GM21529 (cell line): ENCODE measurements around the gene PCSK5.
"Not testable (repeated sequence)": the region's sequence is repeated elsewhere in the genome, so short reads cannot be mapped to it uniquely, and the experiment has no call there.

ENCODE experiments used
- ATAC-seq: cut with Tn5 transposase; IDR thresholded peaks from one replicate; pipeline ENCODE4 v1.9.1; 2021; ENCODE audit not compliant: unreplicated experiment

The PCSK5 gene

DNA sequence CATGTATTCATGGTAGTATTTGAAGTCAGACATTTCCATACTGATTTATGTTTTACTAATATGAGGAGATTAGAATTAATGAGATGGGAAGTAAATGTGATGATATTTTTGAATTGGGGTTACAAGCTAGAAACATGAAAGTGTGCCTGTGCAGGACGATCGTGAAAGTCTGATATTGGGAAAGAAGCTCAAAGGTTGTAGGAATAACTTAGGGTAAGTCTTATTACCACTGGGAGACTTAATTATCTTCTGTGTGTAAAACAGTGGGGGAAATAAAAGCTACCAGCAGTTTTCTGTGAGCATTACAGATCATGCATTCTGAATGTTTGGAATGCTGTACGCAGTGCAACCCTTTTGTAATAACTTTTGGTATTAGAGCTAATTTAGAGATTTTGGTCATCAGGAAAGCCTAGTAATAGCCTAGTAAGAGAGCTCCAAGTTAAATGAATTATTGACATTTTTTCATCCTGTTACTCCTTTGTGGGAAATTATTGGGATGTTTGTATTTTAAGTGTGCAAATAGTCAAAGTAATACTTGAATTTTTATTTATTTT lies 153.9 kb downstream of the PCSK5 start:
- ATAC-seq, result no peak

DNA sequence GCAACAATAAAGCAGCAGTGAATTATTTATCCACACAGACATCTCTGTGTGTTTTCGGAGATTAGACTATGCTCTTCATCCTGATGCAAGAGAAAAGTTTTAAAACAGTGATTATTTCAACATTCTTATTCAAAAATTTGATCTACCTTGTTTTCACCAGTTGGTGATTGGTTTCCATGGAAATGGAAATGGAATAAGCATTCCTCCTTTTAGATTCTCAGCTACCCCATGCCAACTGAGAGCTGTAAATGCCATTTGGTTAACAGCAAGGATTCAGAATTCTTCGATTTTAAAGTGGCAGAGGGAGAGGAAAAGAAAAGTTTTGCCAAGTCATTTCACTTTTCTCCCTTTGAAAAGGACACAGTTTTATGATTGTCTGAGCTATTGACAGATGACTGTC lies 154.7 kb downstream of the PCSK5 start:
- no peak for ATAC-seq

DNA sequence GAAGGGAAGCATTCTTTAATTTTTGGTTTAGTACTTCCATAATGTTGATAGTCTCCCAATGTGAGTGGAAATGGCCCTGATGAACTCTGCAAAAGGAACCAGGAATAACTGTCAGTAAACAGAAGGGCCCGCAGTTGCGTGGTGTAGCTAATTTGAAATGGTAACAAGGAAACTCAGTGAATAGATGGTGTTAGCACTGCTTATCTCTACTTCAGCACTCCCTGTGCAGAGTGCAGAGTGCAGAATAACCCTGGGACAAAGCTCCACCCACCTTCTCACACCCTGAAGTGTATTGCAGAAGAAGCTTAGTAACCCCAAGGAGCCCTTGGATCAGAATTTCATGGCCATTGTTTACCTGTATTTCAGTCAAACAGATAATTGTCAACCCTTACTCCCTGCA lies 158.9 kb downstream of the PCSK5 start:
- ATAC-seq, result no peak

DNA sequence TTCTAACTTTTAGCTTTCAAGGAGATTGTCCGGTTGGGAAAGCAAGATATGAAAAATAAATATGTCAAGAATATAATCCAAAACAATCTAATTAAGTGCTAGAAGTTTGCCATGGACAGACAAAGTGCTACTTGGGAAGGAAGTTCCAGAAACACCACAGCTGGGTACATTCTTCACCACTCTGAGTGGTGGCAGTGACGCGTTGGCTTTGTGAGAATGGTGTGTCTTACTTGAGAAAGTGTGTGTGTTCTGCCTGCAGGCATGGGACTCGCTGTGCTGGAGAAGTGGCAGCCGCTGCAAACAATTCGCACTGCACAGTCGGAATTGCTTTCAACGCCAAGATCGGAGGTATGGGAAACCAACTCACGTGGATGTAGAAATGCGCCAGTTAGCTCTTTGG lies 177.2 kb downstream of the PCSK5 start:
- ATAC-seq, result no peak

DNA sequence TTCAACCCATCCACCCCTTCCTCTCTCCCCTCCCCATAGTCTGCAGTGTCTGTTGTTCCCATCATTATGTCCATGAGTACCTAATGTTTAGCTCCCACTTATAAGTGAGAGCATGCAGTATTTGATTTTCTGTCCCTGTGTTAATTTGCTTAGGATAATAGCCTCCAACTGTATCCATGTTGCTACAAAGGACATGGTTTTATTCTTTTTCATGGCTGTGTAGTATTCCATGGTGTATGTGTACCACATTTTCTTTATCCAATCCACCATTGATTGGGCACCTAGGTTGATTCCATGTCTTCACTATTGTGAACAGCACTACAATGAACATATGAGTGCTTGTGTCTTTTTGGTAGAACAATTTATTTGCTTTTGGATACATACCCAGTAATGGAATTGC lies 187.1 kb downstream of the PCSK5 start:
- no peak for ATAC-seq

DNA sequence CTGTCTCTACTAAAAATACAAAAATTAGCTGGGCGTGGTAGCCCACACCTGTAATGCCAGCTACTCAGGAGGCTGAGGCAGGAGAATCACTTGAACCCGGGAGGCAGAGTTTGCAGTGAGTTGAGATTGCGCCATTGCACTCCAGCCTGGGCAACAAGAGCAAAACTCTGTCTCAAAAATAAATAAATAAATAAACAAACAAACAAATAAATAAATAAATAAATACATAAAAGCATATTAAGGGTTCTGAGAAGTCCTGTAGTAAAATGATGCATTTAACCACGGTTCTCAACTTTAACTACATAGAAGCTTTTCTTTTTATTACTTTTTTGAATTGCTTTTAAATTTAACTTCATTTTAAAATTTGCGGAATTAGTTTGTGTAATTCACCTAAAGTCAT lies 190.8 kb downstream of the PCSK5 start:
- not testable (repeated sequence) for ATAC-seq

DNA sequence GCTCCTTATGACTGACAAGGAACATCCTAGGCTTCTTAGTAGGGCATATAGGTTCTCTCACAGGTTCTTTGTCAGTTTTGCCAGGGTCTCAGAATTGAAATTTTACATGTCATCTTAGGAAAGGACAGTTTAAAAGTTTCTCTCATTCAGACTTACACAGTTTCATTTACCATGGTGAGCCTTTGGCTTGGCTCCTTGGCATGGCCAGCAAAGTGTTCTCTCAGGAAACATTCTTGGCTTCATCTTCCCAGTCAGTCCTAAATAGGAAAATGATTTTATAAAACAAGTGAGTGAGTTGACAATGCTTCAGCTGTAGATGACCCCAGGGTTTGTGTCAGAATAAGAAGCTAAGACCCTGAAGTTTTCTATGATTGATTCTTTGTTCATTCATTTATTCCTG lies 191.6 kb downstream of the PCSK5 start:
- no peak for ATAC-seq

DNA sequence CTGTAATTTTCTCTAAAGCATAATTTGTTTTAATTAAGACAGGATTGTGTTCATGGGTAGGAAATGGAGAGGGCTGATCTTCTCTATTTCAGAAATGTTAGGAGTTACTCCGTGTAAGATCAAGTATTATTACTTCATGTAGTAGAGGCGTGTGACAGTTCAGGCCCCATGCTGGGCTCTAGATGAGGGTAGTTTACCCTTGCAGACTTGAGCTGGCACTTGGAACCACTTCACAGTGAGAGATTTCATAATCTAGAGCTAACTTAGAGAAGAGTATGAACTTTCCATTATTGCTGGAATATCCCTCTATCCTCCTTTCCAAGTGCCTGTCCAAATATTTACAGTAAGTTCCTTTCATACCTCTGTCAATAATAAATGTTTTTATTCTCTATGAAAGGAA lies 195.1 kb downstream of the PCSK5 start:
- no peak for ATAC-seq

DNA sequence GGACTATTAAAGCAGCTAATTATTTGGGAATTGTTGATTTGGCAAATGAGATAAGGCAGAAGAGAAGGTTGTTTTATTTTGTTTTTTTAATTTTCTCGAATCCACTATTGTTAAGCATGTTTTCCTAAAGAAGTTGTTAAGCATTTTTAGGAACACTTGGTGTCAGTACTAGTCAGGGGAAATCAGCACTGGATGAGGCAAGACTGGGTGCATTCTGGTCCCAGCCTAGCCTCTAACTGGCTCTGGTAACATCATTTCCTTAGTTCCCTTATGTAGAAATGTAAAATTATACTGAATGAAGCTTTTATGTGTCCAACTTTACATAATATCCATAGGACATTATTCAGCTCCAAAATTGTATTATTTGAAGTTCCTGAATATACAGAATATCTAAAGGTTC lies 196.1 kb downstream of the PCSK5 start:
- no peak for ATAC-seq

DNA sequence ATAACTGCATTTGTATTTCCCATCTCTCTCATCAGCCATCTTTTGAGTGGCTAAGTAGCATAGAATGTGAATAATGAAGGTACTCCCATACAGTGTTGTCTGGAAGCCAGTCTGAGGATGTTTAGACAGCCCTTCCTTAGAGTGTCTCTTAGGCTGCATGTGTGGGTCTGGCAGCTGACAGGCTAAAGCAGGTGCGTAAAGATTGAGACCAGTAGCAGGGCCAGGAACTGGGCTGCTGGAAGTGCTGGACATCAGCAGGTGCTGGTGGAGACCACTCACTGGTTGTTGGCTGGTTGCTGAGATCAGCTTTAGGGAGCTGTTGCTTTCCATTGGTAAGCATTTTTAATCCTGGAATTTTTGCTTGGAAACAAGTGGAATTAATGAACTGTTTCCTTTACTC lies 197.5 kb downstream of the PCSK5 start:
- no peak for ATAC-seq

DNA sequence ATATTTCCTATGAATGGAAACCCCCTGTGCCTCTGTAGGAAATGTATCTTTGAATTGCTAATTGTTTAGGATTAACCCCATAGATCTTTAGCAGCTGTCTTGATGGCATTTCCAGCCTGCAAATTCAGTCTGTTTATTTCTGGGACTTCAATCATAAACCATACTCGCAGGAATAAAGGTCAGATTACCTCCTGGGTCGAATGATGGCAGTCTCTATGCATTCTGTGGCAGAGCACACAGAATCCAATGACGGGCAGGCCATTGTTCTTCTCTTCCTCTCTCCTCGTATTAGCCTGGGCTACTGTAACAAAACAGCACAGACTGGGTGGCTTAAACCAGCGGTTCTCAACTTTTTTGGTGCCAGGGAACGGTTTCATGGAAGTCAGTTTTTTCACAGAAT lies 199.9 kb downstream of the PCSK5 start:
- no peak for ATAC-seq

DNA sequence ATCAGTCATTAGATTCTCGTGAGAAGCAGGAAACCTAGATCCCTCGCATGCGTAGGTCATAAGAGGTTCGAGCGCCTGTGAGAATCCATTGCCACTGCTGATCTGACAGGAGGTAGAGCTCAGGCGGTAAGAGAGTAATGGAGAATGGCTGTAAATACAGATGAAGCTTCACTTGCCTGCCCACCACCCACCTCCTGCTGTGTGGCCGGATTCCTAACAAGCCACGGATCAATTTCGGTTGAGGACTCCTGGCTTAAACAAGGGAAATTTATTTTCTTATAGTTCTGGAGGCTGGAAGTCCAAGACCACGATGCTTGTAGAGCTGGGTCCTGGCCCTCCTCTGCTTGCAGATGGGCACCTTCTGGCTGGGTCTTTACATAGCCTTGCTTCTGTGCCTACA lies 200.4 kb downstream of the PCSK5 start:
- ATAC-seq, result no peak

DNA sequence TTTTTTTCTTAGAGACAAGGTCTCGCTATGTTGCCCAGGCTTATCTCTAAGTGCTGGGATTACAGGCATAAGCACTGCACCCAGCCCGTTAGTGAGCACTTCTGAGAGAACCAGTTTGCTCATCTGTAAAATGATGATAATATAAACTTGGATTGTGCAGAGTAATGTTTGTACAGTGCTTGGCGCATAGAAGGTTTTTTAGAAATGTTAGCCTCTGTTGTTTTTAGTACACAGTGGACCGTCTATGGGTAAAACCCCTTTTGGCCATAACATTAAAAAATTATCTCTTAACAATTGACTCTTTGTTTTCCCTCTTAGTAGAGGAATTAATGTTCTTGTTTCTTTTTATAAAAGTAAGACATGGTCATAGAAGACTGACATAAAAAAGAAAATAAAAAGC lies 202.1 kb downstream of the PCSK5 start:
- ATAC-seq, result no peak

DNA sequence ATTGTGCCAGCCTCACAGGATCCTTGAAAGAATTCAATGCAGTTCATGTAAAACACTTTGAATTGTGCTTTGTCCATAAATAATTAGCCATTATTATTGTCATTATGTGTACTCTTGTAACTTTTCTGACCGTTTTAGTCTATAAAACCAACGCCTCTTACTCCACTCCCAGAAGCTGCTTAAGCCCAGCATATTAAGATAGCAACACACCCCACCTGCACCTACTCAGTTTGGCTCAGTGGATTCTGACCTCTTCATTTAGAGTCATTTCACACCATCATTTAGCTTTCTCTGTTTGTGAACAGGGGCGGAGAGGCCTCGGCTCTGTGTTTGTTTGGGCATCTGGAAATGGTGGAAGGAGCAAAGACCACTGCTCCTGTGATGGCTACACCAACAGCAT lies 205.1 kb downstream of the PCSK5 start:
- ATAC-seq, result no peak

DNA sequence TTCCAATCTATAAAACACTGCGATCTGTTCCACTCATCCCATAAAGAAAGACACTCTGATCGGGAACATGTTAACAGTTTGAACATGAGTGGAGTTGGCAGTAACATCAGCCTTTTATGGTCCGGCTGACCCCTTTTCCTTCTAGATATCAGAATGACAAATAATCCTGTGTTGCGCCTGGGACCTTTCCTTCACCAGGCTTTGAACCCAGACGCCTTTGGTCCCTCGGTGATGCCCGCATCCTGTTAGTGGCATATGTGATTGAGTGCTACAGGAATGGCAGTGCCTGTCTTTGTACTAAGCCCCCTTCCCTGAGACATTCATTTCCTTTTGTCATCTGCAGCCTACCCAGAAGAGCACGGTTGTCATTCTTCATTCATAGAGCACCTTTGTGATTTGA lies 209.0 kb downstream of the PCSK5 start:
- ATAC-seq, result no peak

DNA sequence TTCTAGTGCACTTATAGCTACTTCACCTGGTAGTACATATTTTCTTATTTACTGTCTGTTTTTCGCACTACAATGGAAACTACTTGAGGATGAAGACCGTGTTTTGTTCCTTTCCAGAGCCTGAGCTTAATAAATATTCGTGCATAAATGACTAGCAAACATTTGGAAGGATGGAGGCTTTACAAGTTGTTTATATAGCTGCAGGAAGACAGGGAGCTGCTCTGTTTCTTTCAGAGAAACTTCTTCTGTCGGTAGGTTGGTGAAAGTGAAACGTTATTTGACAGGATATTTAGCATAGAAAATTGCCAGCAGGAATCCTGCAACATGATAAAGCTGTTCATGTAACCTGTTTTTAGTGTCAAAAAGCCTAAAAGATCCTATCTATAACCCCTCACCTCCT lies 210.6 kb downstream of the PCSK5 start:
- ATAC-seq, result no peak

DNA sequence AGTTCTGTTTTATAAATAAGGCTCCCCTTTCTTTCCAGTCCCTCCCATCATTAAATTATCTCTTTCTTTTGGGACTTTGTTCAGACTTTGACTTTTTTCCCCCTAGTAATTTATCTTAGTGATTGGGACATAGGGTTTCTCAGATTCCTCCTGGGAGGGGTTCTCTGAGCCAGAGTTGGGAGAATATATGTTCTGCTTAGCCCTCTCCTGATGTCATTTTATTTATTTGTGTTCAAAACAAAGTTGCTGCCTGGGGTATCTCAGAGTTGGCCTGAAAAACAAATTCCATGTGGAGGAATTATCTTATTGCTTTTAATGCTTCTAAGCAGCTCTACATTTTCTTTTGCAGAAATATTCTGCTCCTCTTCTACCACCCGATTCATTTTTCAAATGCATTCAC lies 211.0 kb downstream of the PCSK5 start:
- ATAC-seq, result no peak

DNA sequence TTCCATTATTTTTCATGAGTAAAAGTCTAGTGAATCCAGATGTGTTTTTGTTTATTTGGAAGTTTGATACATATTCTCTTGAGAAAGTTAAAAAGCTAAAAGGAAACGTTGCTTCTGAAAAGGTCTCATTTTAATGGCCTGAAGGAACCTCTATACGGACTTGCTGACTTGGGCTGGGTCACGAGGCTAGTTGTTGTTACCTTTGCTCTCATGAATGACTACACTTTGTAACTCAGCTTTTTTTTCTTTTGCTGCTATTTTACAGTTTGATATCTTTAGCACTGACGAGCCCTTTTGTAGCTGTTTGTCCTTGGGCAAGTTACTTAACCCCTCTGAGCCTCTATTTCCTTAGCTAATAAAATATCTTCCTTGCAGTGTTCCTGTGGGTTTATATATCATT lies 211.5 kb downstream of the PCSK5 start:
- no peak for ATAC-seq

DNA sequence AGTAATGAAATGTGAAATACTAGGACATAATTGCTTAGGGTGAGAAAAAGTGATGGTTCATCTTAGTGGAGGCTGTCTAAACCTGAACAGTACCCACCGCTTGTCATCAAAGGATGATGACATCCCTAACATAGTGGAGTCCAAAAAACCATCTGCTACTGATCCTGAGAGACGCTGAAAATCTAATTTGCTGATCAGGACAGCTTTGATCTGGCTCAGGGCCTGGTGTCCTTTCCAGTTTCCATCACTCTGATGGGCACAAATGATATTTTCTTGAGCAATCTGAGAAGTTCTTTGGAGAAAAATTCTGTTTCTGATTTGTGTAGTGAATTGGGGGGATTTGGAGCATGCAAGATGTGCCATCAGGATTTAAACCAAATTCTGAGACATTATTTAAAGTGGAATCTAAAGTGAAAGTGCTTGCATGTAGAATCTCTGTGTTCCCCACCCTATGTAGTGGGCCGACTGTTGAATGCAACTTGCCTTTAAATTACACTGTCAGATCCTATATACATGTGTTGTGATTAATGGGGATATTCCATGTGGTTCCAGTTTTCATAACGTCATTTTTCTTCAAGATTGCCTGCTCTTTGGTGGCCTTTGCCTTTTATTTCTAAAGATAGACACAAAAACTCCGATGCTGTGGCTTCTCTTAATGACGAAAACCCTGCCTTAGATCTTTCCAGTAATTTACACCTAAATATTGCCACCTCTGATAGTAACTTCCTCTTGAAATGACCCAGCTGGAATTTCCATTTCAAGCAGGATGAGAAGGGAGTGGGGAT lies 213.2 kb downstream of the PCSK5 start:
- no peak for ATAC-seq

DNA sequence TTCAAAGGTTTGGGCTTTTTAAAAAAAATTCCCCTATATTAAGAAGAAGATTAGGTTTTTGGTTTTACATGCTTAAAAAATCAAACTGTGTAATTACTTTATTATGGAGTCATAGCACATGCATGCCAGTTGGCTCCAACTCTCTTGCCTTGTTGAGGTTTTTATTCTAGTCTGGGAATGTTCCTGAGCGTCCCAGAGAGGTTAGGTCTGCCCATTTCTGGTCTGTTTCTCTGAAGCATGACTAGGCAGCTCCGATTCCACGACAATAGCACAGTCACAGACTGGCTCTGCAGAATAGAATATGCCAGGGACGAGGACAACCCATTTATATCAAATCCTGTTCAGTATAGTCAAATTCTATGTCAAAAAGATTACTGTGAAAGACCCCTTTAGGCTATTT lies 217.0 kb downstream of the PCSK5 start:
- no peak for ATAC-seq

DNA sequence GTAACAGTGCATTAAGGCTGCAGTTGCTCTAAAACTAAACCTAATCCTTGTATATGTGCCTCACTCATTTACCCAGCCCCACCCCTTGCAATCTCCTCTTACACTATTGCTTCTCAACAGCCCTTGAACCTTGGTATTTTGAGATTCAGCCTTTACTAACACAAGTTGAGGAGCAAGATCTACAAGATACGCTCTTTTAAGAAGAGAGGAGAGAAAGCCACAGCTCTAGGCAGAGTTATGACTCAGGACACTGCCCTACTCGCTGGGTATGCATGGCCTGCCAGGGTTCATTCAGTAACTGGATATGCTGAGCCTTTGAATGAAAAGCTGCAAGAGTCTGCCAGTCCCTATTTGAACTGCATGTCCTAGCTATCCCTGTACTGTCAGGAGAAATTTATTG lies 219.5 kb downstream of the PCSK5 start:
- no peak for ATAC-seq

DNA sequence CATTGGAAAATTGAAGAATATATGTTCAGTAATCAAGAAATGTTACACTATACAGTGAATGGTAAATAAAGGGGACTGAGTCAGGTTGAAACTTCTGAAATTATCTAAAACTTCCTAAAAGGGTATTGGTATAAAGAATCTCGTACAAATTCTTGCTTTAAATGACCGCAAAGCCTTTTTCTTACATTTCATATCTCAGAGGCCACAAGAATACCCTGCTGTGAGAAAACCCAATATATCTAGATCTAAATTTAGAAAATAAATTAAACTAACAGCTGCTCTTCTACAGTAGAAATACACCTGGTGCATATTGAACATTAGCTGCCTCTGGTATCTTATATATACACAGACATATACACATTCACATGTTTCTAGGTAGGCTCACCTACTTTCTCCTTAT lies 221.7 kb downstream of the PCSK5 start:
- peak; percentile 64 for ATAC-seq

DNA sequence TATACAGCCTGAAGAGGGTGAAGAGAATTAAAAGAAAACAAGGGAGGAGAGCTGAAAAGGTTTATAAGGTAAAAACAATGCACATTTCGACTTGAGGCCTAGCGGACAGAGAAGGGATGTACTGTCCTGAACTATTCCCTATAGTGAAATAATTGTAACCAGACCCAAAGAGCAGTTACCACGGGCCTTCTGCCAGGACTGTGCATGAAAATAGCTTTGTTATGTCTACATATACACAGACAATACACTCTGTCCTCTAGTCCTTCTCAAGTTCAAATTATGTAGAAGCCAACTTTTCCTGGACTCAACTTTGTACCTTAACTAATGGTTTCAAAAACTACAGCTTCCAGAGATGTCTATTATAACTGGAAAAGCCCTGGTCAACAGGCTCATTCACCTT lies 223.7 kb downstream of the PCSK5 start:
- ATAC-seq, result no peak
